ENCODE results near the gene NSUN2.

- TF ChIP-seq POLR2AphosphoS5 (IDR thresholded peaks at IDR 0.05; ENCODE audit: low read depth) (no peak), CTCF (conservative IDR thresholded peaks at IDR 0.05; ENCODE audit: low read depth in 2 of 2) (no peak), REST (IDR thresholded peaks at IDR 0.05; ENCODE audit: unreplicated experiment) (no peak), EZH2 (IDR thresholded peaks at IDR 0.05; ENCODE audit: low read depth, unreplicated experiment) (no peak), STAT1 (IDR thresholded peaks at IDR 0.05; ENCODE audit: unreplicated experiment) (no peak), ZNF114 (CRISPR knock-in tag; IDR thresholded peaks at IDR 0.05) (no peak), EZH2phosphoT487 (IDR thresholded peaks at IDR 0.05; ENCODE audit: unreplicated experiment) (no peak), NANOG (IDR thresholded peaks at IDR 0.05; ENCODE audit: borderline replicate concordance) (no peak), ETS1 (IDR thresholded peaks at IDR 0.05) (no peak), CREB1 (CRISPR knock-in tag; IDR thresholded peaks at IDR 0.05; ENCODE audit: low read depth) (no peak), ZNF462 (CRISPR knock-in tag; IDR thresholded peaks at IDR 0.05) (no peak)
These were observed 47.7 kb downstream of the NSUN2 start for GRCh38 chr5:6585168-6585567.
